Measurements from ENCODE around the gene MMP28.

- TF ChIP-seq POLR2A (IDR thresholded peaks at IDR 0.05) (no peak), CTCF (IDR thresholded peaks at IDR 0.05) (no peak)
These were observed 52.5 kb downstream of the MMP28 start for GRCh38 chr17:35742896-35743477.
